ENCODE data around the gene CST2. TPM values are rescaled to one million over a fixed set of nuclear protein-coding genes. Genes with fewer than 3 reads are reported as not detected.
"Not testable (repeated sequence)": the region's sequence is repeated elsewhere in the genome, so short reads cannot be mapped to it uniquely, and the experiment has no call there.

The CST2 gene
- total RNA-seq, 2 donors from 2014 or later = not detected

- Mint-ChIP-seq H3K4me1 (no peaks in the 10 kb centered on the region), H3K27ac (no peak overlapping the region), H3K4me3 (no peak overlapping the region), H3K36me3 (ENCODE audit: low read depth) (no peaks in the 10 kb centered on the region), H3K27me3 (peaks cover 6% of the 10 kb centered on the region)
- H3K9me3 ChIP-seq (ENCODE audit: control insufficient read depth, low read length, poor library complexity, severe bottlenecking) = no peaks in the 10 kb centered on the region
- ATAC-seq (no peak), DNase-seq (no peak)
Measured at GRCh38 chr20:23841693-23842092, 15.2 kb upstream of the CST2 start.

- Mint-ChIP-seq H3K4me3 (no peak overlapping the region), H3K27me3 (no peaks in the 10 kb centered on the region), H3K4me1 (no peaks in the 10 kb centered on the region), H3K36me3 (ENCODE audit: low read depth) (no peaks in the 10 kb centered on the region), H3K27ac (no peak overlapping the region)
- no peaks in the 10 kb centered on the region for H3K9me3 ChIP-seq (ENCODE audit: control insufficient read depth, low read length, poor library complexity, severe bottlenecking)
- DNase-seq (no peak), ATAC-seq (no peak)
Measured at GRCh38 chr20:23835716-23836115, 9.2 kb upstream of the CST2 start.

- H3K4me3 Mint-ChIP-seq = no peak overlapping the region
- H3K4me1 Mint-ChIP-seq = no peaks in the 10 kb centered on the region
- H3K27me3 Mint-ChIP-seq = peaks cover 22% of the 10 kb centered on the region
- no peaks in the 10 kb centered on the region for H3K9me3 ChIP-seq (ENCODE audit: control insufficient read depth, low read length, poor library complexity, severe bottlenecking)
- H3K36me3 Mint-ChIP-seq (ENCODE audit: low read depth) = no peaks in the 10 kb centered on the region
- ATAC-seq (no peak), DNase-seq (no peak)
- no peak overlapping the region for H3K27ac Mint-ChIP-seq
Measured at GRCh38 chr20:23832775-23833513, 6.4 kb upstream of the CST2 start.

- H3K4me3 Mint-ChIP-seq; H3K36me3 Mint-ChIP-seq (ENCODE audit: low read depth); DNase-seq; H3K4me1 Mint-ChIP-seq; ATAC-seq; H3K27ac Mint-ChIP-seq; H3K9me3 ChIP-seq (ENCODE audit: control insufficient read depth, low read length, poor library complexity, severe bottlenecking): not testable (repeated sequence)
- peaks cover 26% of the 10 kb centered on the region for H3K27me3 Mint-ChIP-seq
Measured at GRCh38 chr20:23831961-23832360, 5.4 kb upstream of the CST2 start.

- Mint-ChIP-seq H3K36me3 (ENCODE audit: low read depth) (peaks cover 3% of the 10 kb centered on the region), H3K27me3 (peaks cover 38% of the 10 kb centered on the region), H3K4me1 (peaks cover 3% of the 10 kb centered on the region), H3K4me3 (no peak overlapping the region), H3K27ac (no peak overlapping the region)
- no peaks in the 10 kb centered on the region for H3K9me3 ChIP-seq (ENCODE audit: control insufficient read depth, low read length, poor library complexity, severe bottlenecking)
- ATAC-seq = no peak
- no peak for DNase-seq
Measured at GRCh38 chr20:23823621-23824324, 2.8 kb downstream of the CST2 start.

- no peaks in the 10 kb centered on the region for H3K9me3 ChIP-seq (ENCODE audit: control insufficient read depth, low read length, poor library complexity, severe bottlenecking)
- no peak overlapping the region for H3K27ac Mint-ChIP-seq
- peaks cover 3% of the 10 kb centered on the region for H3K4me1 Mint-ChIP-seq
- H3K4me3 Mint-ChIP-seq = no peak overlapping the region
- ATAC-seq = no peak
- no peak for DNase-seq
- H3K36me3 Mint-ChIP-seq (ENCODE audit: low read depth) = peaks cover 3% of the 10 kb centered on the region
- H3K27me3 Mint-ChIP-seq = peaks cover 32% of the 10 kb centered on the region
Measured at GRCh38 chr20:23823111-23823510, 3.4 kb downstream of the CST2 start.

- Mint-ChIP-seq H3K36me3 (ENCODE audit: low read depth) (peaks cover 3% of the 10 kb centered on the region), H3K4me3 (no peak overlapping the region), H3K27me3 (peaks cover 28% of the 10 kb centered on the region), H3K27ac (no peak overlapping the region), H3K4me1 (peaks cover 3% of the 10 kb centered on the region)
- ATAC-seq (no peak), DNase-seq (no peak)
- H3K9me3 ChIP-seq (ENCODE audit: control insufficient read depth, low read length, poor library complexity, severe bottlenecking) = no peaks in the 10 kb centered on the region
Measured at GRCh38 chr20:23820493-23820892, 6.0 kb downstream of the CST2 start.

GRCh38 chr20:23811559-23811958 is 15.0 kb downstream of the CST2 start:
- not testable (repeated sequence) for H3K4me1 Mint-ChIP-seq; H3K9me3 ChIP-seq (ENCODE audit: control insufficient read depth, low read length, poor library complexity, severe bottlenecking); H3K36me3 Mint-ChIP-seq (ENCODE audit: low read depth); H3K27ac Mint-ChIP-seq; H3K4me3 Mint-ChIP-seq; ATAC-seq; DNase-seq
- peaks cover 33% of the 10 kb centered on the region for H3K27me3 Mint-ChIP-seq

- ATAC-seq, H3K4me1 Mint-ChIP-seq: not testable (repeated sequence)
Measured at GRCh38 chr20:23810349-23810748, 16.2 kb downstream of the CST2 start.

GRCh38 chr20:23800865-23801264 is 25.7 kb downstream of the CST2 start:
- H3K36me3 Mint-ChIP-seq (ENCODE audit: low read depth) = no peaks in the 10 kb centered on the region
- no peak for DNase-seq
- no peak overlapping the region for H3K4me3 Mint-ChIP-seq
- ATAC-seq = no peak
- H3K27ac Mint-ChIP-seq = no peak overlapping the region
- peaks cover 4% of the 10 kb centered on the region for H3K27me3 Mint-ChIP-seq
- H3K4me1 Mint-ChIP-seq = no peaks in the 10 kb centered on the region
- H3K9me3 ChIP-seq (ENCODE audit: control insufficient read depth, low read length, poor library complexity, severe bottlenecking) = no peaks in the 10 kb centered on the region

More at GRCh38 chr20:23810349-23810748, 16.2 kb downstream of the CST2 start:
- DNase-seq; H3K36me3 Mint-ChIP-seq (ENCODE audit: low read depth); H3K27ac Mint-ChIP-seq; H3K4me3 Mint-ChIP-seq; H3K9me3 ChIP-seq (ENCODE audit: control insufficient read depth, low read length, poor library complexity, severe bottlenecking): not testable (repeated sequence)
- peaks cover 33% of the 10 kb centered on the region for H3K27me3 Mint-ChIP-seq

GRCh38 chr20:23799216-23799847 is 27.2 kb downstream of the CST2 start:
- peak; percentile 49 for ATAC-seq
- not testable (repeated sequence) for H3K4me1 Mint-ChIP-seq; H3K27me3 Mint-ChIP-seq; H3K4me3 Mint-ChIP-seq; H3K9me3 ChIP-seq (ENCODE audit: control insufficient read depth, low read length, poor library complexity, severe bottlenecking); DNase-seq; H3K36me3 Mint-ChIP-seq (ENCODE audit: low read depth); H3K27ac Mint-ChIP-seq

GRCh38 chr20:23795526-23795925 is 31.0 kb downstream of the CST2 start:
- DNase-seq = no peak
- no peaks in the 10 kb centered on the region for H3K36me3 Mint-ChIP-seq (ENCODE audit: low read depth)
- H3K4me3 Mint-ChIP-seq = no peak overlapping the region
- H3K9me3 ChIP-seq (ENCODE audit: control insufficient read depth, low read length, poor library complexity, severe bottlenecking) = no peaks in the 10 kb centered on the region
- no peaks in the 10 kb centered on the region for H3K4me1 Mint-ChIP-seq
- H3K27ac Mint-ChIP-seq = no peak overlapping the region
- ATAC-seq = no peak
- peaks cover 4% of the 10 kb centered on the region for H3K27me3 Mint-ChIP-seq

- Mint-ChIP-seq H3K27ac (no peak overlapping the region), H3K4me1 (no peaks in the 10 kb centered on the region), H3K27me3 (peaks cover 4% of the 10 kb centered on the region), H3K36me3 (ENCODE audit: low read depth) (no peaks in the 10 kb centered on the region), H3K4me3 (no peak overlapping the region)
- no peaks in the 10 kb centered on the region for H3K9me3 ChIP-seq (ENCODE audit: control insufficient read depth, low read length, poor library complexity, severe bottlenecking)
- ATAC-seq (no peak), DNase-seq (no peak)
Measured at GRCh38 chr20:23794841-23795240, 31.7 kb downstream of the CST2 start.

All from T-helper 17 cell (primary cell).